ENCODE data around the gene ENTPD7. TPM values are rescaled to one million over a fixed set of nuclear protein-coding genes. Genes with fewer than 3 reads are reported as not detected.
"Not testable (repeated sequence)": the region's sequence is repeated elsewhere in the genome, so short reads cannot be mapped to it uniquely, and the experiment has no call there.

ENTPD7 gene, protein sequence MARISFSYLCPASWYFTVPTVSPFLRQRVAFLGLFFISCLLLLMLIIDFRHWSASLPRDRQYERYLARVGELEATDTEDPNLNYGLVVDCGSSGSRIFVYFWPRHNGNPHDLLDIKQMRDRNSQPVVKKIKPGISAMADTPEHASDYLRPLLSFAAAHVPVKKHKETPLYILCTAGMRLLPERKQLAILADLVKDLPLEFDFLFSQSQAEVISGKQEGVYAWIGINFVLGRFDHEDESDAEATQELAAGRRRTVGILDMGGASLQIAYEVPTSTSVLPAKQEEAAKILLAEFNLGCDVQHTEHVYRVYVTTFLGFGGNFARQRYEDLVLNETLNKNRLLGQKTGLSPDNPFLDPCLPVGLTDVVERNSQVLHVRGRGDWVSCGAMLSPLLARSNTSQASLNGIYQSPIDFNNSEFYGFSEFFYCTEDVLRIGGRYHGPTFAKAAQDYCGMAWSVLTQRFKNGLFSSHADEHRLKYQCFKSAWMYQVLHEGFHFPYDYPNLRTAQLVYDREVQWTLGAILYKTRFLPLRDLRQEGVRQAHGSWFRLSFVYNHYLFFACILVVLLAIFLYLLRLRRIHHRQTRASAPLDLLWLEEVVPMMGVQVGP
- 3.8 TPM for polyA plus RNA-seq (2012; ENCODE audit: insufficient read depth, insufficient read length)

DNA sequence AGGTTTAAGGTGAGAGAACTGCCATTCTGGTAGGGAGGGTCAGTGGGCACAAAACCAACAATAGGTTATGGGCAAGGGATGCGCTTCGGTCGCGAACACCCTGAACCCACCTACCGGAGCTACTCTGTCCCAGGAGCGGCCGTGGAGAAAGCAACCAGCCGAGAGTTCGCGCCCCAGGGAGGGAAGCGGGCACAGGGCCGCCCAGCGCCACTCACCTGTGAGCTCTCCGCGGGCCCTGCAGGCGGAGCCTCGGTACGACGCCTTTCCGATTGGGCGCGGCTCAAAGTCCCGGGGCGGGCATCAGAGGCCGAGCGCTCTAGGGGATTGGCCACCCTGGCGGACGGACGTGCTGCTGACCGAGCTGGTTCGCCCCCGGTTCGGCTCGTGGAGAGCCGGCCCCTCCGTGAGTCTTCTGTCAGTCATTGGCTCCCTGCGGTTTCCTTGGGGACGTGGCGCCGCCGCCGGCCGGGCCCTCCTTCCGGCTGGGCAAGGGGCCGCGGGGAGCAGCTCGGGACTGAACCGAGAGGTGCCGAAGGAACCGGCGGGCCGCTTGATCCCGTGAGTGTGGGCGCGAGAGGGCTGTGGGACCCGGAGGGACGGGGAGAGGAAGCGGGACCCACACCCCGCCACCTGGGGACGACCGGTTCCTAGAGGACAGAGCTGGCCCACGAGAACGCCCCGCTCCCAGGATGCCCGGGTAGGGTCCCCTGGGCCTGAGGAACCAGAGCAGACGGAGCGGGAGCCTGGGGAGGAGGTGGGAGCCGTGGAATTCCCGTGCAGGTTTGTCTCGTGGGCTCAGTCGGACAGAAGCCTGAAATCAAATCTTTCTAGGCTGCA, at the start of gene ENTPD7:
TSS of gene ENTPD7 (plus strand) at position 479 of the 837 bp plus-strand sequence. CDS start 448 bp downstream, outside the sequence.
- peak within 1 kb of the TSS; percentile 80 for H3K4me3 ChIP-seq (ENCODE audit: low read length)
- peak; percentile 83 for DNase-seq (ENCODE audit: low read depth, low spot score)

DNA sequence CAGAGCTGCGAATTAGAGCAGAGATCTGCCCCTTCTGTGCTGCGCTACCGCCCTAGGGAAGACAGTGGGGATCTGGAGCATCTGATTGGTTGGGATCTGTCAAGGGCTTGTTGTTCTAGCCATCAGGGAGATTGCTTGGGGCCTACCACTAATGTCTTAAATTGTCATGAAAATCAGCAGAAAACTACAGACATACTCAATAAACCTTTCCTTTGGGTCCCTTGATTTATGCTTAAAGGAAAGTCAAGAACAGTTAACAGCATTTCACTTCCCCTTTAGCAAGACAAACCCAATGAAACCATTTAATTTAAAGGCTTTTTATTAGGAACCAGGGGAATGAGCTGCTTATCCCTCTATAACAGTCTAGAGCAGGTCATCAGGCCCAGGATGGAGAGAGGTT, 49.1 kb upstream of the ENTPD7 start:
- no peak overlapping the region for H3K4me3 ChIP-seq (ENCODE audit: low read length)
- no peak for DNase-seq (ENCODE audit: low read depth, low spot score)

- DNase-seq (ENCODE audit: low read depth, low spot score): no peak
- no peak overlapping the region for H3K4me3 ChIP-seq (ENCODE audit: low read length)
Observed at GRCh38 chr10:99611326-99611725, 48.0 kb upstream of the ENTPD7 start.

DNA sequence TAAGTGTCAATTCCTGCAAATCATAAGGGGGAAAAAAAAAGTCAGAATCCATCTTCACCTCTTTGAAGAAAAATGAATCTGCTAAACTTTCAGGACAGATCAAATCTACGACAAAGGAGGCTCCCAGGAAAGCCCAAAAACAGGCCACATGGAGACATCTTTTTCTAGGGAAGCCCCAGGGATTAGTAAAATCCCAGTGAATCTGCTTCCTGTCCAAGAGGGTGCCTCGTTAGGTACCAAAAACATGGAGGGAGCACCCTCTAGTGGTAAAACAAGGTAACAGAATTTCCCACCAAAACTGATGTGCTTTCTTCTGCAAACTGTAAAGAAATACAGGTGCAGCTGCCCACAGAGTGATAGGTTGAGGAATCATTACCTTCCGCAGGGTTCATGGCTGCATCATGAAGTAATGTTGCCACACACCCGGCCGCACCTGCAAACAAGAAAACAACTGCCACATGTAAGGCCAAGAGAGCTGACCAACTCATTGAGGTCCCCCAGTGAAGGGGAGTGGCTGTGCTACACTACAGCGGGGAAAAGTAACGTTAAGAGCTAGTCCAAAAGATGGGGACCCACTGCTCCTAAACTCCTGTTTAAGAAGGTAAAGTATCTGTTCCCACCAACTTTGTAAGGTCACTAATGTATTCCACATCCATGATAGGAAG, 47.0 kb upstream of the ENTPD7 start:
- no peak overlapping the region for H3K4me3 ChIP-seq (ENCODE audit: low read length)
- DNase-seq (ENCODE audit: low read depth, low spot score): peak; percentile 67

DNA sequence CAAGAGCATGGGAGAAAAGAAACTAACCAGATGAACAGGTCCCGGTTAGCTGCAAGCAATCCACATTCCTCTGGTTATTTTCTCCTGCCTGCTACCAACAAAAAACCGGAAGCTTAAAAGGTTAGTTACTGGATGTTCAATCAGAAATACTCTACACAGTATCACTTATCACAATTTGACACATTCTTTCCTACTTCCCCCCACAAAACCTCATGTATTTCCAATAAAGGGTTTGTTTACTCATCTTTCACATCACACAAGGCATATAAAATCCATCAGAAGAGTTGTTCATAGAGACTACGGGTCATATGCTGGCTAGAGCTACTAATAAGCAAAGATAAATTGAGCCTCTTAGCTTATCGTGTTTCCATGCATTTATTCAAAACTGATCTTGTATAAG, 43.9 kb upstream of the ENTPD7 start:
- H3K4me3 ChIP-seq (ENCODE audit: low read length): no peak overlapping the region
- DNase-seq (ENCODE audit: low read depth, low spot score): no peak

GRCh38 chr10:99617696-99618095, 41.6 kb upstream of the ENTPD7 start:
- no peak for DNase-seq (ENCODE audit: low read depth, low spot score)
- H3K4me3 ChIP-seq (ENCODE audit: low read length): no peak overlapping the region

- H3K4me3 ChIP-seq (ENCODE audit: low read length): peak overlapping the region; percentile 86
- DNase-seq (ENCODE audit: low read depth, low spot score): no peak
Observed at GRCh38 chr10:99619090-99619800, 40.1 kb upstream of the ENTPD7 start.

DNA sequence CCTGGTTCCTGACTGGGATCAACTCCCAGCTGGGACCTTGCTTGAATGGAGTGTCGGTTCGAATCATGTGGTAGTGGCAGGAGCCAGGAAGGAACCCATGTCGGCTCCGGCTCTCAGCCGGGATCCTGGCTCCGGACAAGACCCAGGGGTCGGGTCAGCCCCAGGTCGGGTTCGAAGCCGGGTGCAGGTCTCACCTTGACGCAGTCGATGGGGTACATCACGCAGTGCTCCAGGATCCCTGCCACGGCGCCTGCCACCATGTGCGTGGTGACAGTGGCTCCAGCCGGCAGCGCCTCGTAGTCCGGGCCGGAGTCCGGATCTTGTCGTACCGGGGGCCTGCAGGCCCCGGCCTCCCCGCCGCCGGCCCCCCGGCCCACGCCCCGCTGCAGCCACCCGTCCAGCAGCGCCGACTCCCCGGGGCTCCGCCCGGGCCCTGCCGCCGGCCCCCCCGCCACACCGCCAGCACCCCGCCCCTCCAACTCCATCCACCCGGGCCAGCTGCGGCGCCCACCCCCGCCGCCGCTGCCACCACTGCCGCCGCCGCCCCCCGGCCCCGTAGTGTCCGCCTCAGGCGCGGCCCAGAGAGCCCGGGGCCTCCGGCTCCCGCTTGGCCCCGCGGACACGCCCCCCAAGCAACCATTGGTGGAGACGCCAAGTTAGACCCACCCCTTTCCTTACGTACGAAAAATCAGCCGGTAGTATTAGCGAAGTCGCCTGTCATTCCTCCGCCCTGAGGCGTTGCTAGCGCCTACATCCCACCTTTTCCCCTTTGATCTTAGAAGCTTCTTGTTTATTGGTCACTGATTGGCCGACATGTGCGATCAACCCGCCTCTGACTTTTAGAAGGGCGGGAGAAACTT, 39.2 kb upstream of the ENTPD7 start, which contains the start of gene SLC25A28:
TSS of gene SLC25A28 (minus strand) at position 589 of the 860 bp plus-strand sequence. CDS start at position 485, 104 bp downstream.
- peak; percentile 100 for DNase-seq (ENCODE audit: low read depth, low spot score)
- peak within 1 kb of the TSS; percentile 86 for H3K4me3 ChIP-seq (ENCODE audit: low read length)

- peak overlapping the region; percentile 76 for H3K4me3 ChIP-seq (ENCODE audit: low read length)
- DNase-seq (ENCODE audit: low read depth, low spot score): no peak
Observed at GRCh38 chr10:99620711-99621453, 38.4 kb upstream of the ENTPD7 start.

GRCh38 chr10:99621454-99622251, 37.7 kb upstream of the ENTPD7 start:
- H3K4me3 ChIP-seq (ENCODE audit: low read length): peak overlapping the region; percentile 76
- no peak for DNase-seq (ENCODE audit: low read depth, low spot score)

DNA sequence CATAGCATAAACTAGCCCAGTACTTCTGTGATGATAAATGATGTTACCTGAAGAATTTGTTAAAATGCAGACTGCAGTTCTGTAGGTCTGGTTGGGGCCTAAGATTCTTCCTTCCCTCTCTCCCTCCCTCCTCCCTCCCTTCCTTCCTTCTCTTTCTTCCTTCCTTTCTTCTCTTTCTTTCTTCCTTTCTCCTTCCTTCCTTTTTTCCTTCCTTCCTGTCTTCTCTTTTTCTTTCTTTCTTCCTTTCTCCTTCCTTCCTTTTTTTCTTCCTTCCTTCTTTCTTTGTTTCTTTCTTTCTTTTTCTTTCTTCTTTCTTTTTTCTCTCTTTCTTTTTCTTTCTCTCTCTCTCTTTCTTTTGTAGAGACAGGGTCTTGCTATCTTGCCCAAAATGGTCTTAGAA, 35.4 kb upstream of the ENTPD7 start:
- no peak for DNase-seq (ENCODE audit: low read depth, low spot score)
- H3K4me3 ChIP-seq (ENCODE audit: low read length): no peak overlapping the region

DNA sequence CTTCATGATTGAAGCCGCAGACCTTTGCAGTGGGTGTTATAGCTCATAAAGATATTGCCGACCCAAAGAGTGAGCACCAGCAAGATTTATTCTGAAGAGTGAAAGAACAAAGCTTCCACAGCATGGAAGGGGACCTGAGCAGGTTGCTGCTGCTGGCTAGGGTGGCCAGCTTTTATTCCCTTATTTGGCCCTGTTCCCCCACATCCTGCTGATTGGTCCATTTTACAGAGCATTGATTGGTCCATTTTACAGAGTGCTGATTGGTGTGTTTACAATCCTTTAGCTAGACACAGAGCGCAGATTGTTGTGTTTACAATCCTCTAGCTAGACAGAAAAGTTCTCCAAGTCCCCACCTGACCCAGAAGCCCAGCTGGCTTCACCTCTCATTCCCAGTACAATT, 34.2 kb upstream of the ENTPD7 start:
- H3K4me3 ChIP-seq (ENCODE audit: low read length); DNase-seq (ENCODE audit: low read depth, low spot score): not testable (repeated sequence)

DNA sequence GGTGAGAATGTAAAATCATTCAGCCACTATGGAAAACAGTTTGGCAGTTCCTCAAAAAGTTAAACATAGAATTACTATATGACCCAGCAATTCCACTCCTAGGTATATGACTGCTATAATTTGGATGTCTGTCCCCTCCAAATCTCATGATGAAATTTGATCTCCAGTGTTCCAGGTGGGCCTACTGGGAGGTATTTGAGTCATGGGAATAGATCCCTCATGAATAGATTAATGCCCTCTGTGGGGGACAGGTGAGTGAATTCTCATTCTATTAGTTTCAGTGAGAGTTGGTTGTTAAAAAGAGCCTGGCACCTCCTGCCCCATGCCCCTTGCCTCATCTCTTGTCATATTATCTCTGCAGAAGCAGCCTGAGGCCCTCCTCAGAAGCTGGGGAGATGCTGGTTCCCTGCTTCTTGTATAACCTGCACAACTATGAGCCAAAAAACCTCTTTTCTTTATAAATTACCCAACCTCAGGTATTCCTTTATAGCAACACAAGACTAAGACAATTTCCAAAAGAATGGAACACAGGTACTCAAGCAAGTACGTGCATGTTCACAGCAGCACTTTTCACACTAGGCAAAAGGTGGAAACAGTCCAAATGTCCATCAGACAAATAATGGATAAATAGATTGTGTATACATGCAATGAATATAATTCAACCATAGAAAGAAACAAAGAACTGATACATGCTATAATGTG, 30.2 kb upstream of the ENTPD7 start:
- DNase-seq (ENCODE audit: low read depth, low spot score): no peak
- no peak overlapping the region for H3K4me3 ChIP-seq (ENCODE audit: low read length)

DNA sequence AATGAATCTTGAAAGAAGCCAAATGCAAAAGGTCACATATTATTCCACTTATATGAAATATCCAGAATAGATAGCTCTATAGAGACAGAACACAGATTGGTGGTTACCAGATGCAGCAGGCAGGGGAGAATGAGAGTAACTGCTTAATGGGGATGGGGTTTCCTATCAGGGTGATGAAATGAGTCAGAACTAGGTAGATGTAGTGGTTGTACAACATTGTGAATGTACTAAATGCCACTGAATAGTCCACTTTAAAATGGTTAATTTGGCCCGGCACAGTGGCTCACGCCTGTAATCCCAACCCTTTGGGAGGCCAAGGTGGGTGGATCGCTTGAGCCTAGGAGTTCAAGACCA, 29.7 kb upstream of the ENTPD7 start:
- no peak for DNase-seq (ENCODE audit: low read depth, low spot score)
- H3K4me3 ChIP-seq (ENCODE audit: low read length): no peak overlapping the region

DNA sequence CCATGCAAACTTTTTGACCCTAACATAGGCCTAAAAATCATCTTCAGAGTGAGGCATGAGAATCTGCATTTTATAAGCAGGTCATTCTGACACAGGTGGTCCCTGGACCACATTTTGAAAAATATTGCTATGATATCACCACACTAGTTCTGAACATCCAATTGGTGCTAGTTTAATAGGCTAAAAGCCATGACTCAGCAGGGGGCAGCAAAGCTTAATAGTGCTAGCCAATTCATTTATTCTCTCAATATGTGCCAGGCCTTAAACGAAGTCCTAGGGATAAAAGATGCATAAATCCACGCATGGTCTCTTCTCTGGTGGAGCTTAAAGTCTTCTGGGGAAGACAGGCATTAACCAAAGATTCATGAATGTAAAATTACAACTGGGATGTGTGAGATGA, 28.9 kb upstream of the ENTPD7 start:
- H3K4me3 ChIP-seq (ENCODE audit: low read length): no peak overlapping the region
- DNase-seq (ENCODE audit: low read depth, low spot score): no peak

GRCh38 chr10:99630991-99631390, 28.3 kb upstream of the ENTPD7 start:
- no peak overlapping the region for H3K4me3 ChIP-seq (ENCODE audit: low read length)
- no peak for DNase-seq (ENCODE audit: low read depth, low spot score)

Measured in Jurkat, Clone E6-1 (cell line).